ENCODE results near the gene HINT2.
A peak's percentile ranks its signal among the peaks of the same experiment; 100 is the strongest.

Gene HINT2

GRCh38 chr9:35818341-35818740 lies 3.5 kb upstream of the HINT2 start:
- no peak for TF ChIP-seq CTCF (IDR thresholded peaks at IDR 0.05)
- no peak for TF ChIP-seq ZFX (IDR thresholded peaks at IDR 0.05; ENCODE audit: borderline replicate concordance)
- H3K27ac ChIP-seq, result no peak overlapping the region

- TF ChIP-seq ZFX (IDR thresholded peaks at IDR 0.05; ENCODE audit: borderline replicate concordance) (no peak), CTCF (IDR thresholded peaks at IDR 0.05) (no peak)
- no peak overlapping the region for H3K27ac ChIP-seq
Measured at GRCh38 chr9:35816708-35817107, 1.9 kb upstream of the HINT2 start.

DNA sequence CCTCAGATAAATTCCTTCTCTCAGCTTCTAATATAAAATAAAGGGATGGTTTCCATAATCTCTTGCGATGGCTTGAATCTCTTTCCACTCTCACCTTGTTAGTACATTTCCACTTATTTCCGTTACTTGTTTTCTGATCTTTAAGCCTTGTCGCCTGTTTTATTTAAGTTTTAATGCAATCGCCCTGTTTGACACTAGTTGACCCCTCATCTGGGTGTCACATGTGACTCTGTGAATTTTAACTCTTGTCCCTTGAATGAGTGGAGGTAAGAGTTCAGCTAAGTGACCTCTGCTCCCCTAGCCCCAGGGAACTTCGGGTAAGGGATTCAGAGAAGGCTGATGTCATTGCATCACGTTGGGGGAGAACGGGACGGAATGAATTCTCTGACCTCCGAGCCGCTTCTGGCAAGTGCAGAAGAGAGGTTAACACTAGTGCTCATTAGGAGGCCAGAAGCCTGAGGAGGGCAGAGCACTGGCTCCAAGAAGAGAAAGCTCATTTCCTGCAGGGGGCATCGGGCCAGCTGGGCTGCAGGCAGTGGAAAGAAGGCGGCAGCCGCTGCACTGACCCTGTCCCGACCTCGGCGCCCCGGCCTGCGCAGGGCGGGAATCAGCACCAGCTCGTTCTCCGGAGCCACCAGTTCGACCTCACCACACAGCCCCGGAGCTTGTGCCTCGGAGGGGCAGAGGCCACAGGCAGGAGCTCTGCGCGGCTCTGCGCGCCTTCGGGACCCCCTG lies 569 bp downstream of the HINT2 start:
- TF ChIP-seq CTCF (IDR thresholded peaks at IDR 0.05) (peak; percentile 32), ZFX (IDR thresholded peaks at IDR 0.05; ENCODE audit: borderline replicate concordance) (no peak)
- H3K27ac ChIP-seq, result peak overlapping the region; percentile 100

DNA sequence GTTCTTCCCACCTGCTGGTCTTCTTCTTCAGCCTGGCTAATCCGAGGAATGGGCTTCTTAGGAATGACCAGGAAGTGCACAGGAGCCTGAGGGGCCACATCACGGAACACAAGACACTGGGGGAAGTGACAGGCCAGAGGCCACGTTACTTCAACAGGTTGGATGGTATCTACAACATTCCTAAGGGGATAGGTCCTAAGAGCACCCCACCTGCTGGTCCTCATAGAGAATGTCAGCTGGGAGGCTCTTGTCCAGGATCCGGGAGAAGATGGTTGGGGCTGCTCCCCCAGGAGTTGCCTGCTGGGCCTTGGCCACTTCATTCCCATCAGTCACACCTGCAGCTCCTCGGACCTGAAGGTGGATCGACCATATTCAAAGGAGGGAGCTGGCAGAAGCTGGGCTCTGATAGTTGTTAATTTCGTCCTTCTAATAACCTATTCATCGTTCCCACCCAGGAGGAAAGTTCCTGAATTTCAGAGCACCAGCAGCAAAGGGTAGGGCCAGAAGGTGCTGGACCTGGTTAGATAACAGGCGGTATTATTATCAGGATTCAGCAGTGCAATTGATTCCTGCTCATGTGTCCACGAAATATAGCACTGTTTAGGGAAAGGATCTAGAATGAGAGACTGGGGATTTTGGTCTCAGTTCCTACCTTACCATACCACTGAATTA lies 1.3 kb downstream of the HINT2 start:
- TF ChIP-seq ZFX (IDR thresholded peaks at IDR 0.05; ENCODE audit: borderline replicate concordance) (no peak), CTCF (IDR thresholded peaks at IDR 0.05) (no peak)
- H3K27ac ChIP-seq, result peak overlapping the region; percentile 100

DNA sequence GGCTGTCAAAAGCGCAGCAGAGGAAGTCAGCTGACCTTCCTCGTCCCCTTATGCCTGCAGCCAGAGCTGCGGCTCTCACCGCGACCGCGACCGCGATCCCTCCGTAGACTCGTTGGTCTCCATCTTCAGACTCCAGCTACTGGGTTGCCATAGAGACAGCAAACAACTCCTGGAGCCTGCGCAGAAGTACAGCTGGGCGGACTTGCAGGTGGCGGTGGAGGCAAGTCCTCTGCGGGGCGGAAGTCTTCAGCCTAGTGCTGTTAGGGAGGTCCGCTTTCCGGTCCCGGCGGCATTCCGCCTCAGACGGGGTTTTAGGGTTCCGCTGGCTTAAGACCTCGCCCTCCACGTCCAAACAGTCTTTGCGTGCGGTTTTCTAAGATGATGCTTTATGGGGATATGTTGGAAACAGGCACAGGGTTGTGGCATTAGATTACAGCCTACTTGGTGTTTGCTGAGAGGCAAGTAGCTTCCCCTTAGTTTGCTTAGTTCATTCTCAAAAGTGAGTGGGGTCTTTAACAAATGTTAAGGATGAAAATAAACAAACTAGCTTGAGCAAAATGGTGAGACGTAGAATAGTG lies 2.7 kb downstream of the HINT2 start, which contains the start of gene SPAG8:
SPAG8 (minus strand) TSS at position 238 of the 578 bp plus-strand sequence; CDS start at position 123, 115 bp downstream.
- peak within 1 kb of the TSS; percentile 51 for H3K27ac ChIP-seq
- TF ChIP-seq CTCF (IDR thresholded peaks at IDR 0.05) (no peak), ZFX (IDR thresholded peaks at IDR 0.05; ENCODE audit: borderline replicate concordance) (no peak)

GRCh38 chr9:35811381-35812024 lies 3.3 kb downstream of the HINT2 start:
- peak overlapping the region; percentile 51 for H3K27ac ChIP-seq
- no peak for TF ChIP-seq CTCF (IDR thresholded peaks at IDR 0.05)
- no peak for TF ChIP-seq ZFX (IDR thresholded peaks at IDR 0.05; ENCODE audit: borderline replicate concordance)
